Fibroblast of lung (primary cell): ENCODE results near the gene FUT1.
"Not testable (repeated sequence)": the region's sequence is repeated elsewhere in the genome, so short reads cannot be mapped to it uniquely, and the experiment has no call there.

Experiments
- CTCF ChIP-seq, 2 donors: IDR thresholded peaks in 1 of 2; conservative IDR thresholded peaks in 1 of 2; 1 replicate in 1 of 2; 2 replicates in 1 of 2; pipeline ENCODE4 v1.5.1; 2011 to 2012; ENCODE audit warnings: low read length in 2 of 2, control low read depth in 1 of 2, inconsistent platforms in 1 of 2, low read depth in 1 of 2, mild to moderate bottlenecking in 1 of 2
- EZH2 ChIP-seq: IDR thresholded peaks from 2 replicates; pipeline ENCODE4 v1.5.1; 2012; ENCODE audit warnings: low read length, control low read depth, mild to moderate bottlenecking; ENCODE audit errors: missing control alignments

DNA sequence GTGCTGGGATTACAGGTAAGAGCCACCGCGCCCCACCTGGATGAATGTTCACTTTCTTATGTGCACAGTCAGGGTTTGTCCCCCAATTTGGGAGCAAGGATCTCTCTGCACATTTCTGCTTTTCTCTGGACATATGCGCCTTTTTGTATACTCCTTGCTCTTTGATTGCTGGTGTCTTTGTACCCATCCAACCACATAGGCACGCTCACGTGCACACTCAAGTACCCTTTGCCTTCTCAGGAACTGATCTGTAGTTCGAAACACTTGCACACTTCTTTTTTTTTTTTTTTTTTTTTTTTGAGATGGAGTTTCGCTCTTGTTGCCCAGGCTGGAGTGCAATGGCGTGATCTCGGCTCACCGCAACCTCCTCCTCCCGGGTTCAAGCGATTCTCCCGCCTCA lies 34.3 kb downstream of the FUT1 start:
- TF ChIP-seq CTCF (conservative IDR thresholded peaks at IDR 0.05 in 1 of 2, IDR thresholded peaks at IDR 0.05 in 1 of 2; ENCODE audit: low read depth in 1 of 2, low read length in 2 of 2); EZH2: not testable (repeated sequence)
